Measurements from ENCODE around the gene TDRD3.

TDRD3 gene

DNA sequence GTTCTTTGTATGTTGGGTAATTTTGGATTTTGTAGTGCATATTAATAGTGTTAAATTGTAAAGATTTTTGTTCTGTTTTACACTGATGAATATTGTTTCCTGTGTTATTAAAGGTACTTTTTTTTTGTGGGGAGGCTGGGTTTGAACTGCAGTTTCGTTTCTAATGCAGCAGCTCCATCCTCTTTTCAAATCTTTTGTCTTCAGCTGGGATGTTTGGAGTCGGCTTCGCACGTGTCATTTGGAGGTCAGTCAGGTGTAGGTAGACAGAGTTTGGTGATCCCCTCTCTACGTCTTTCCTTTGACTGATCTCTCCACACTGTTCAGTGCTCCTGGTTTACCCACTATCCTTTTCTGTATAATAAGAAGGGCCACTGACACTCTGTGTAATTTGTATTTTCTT is 30.3 kb downstream of the TDRD3 start:
- DNase-seq = no peak

DNA sequence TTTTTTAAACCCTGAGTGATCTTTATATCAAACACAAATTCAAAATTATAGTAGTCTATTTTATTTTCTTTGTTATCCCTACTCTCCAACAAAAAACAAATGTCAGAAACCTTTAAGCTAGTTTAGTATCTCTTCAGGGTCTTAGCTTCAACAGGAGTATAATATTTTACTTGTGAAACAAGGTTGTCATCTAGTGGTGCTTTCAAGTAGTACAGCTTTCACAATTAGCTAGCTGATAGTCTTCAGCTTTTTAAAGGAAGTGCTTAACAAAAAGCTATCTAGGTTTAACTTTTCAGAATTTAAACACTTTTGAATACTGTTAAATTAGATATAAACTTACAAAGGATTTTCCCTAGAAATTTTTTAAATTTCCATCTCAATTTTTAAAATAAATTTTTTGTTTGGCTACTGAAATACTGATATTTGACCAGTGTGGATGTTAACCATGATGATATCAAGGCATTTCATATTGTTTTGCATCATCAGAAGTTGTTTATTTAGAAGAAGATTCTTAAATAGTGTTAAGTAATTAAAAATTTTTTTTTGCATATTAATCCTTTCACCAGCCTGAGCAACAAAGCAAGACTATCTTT is 34.2 kb downstream of the TDRD3 start:
- Histone ChIP-seq H3K4me1 (no peaks in the 10 kb centered on the region), H3K27me3 (no peaks in the 10 kb centered on the region), H3K9me3 (no peaks in the 10 kb centered on the region), H3K36me3 (no peaks in the 10 kb centered on the region), H3K4me3 (ENCODE audit: low read depth, low read length) (no peak overlapping the region)
- TF ChIP-seq, protein P1, sequence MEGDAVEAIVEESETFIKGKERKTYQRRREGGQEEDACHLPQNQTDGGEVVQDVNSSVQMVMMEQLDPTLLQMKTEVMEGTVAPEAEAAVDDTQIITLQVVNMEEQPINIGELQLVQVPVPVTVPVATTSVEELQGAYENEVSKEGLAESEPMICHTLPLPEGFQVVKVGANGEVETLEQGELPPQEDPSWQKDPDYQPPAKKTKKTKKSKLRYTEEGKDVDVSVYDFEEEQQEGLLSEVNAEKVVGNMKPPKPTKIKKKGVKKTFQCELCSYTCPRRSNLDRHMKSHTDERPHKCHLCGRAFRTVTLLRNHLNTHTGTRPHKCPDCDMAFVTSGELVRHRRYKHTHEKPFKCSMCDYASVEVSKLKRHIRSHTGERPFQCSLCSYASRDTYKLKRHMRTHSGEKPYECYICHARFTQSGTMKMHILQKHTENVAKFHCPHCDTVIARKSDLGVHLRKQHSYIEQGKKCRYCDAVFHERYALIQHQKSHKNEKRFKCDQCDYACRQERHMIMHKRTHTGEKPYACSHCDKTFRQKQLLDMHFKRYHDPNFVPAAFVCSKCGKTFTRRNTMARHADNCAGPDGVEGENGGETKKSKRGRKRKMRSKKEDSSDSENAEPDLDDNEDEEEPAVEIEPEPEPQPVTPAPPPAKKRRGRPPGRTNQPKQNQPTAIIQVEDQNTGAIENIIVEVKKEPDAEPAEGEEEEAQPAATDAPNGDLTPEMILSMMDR (IDR thresholded peaks at IDR 0.05; ENCODE audit: low read depth, low read length) = peak; percentile 84
- no peak for DNase-seq

More for the DNA sequence above, 30.3 kb downstream of the TDRD3 start:
- TF ChIP-seq, protein P1 (IDR thresholded peaks at IDR 0.05; ENCODE audit: low read depth, low read length) = no peak
- H3K4me3 ChIP-seq (ENCODE audit: low read depth, low read length) = no peak overlapping the region
- no peaks in the 10 kb centered on the region for H3K9me3 ChIP-seq
- H3K36me3 ChIP-seq = no peaks in the 10 kb centered on the region
- H3K4me1 ChIP-seq = no peaks in the 10 kb centered on the region
- no peaks in the 10 kb centered on the region for H3K27me3 ChIP-seq

- DNase-seq = no peak
- Histone ChIP-seq H3K36me3 (no peaks in the 10 kb centered on the region), H3K27me3 (no peaks in the 10 kb centered on the region), H3K4me3 (ENCODE audit: low read depth, low read length) (no peak overlapping the region), H3K4me1 (no peaks in the 10 kb centered on the region), H3K9me3 (no peaks in the 10 kb centered on the region; the same call in 1 of the 2 replicates)
- TF ChIP-seq, protein P1 (IDR thresholded peaks at IDR 0.05; ENCODE audit: low read depth, low read length) = no peak
These were observed 36.5 kb downstream of the TDRD3 start for GRCh38 chr13:60433505-60433904.

GRCh38 chr13:60435762-60436374 is 38.8 kb downstream of the TDRD3 start:
- no peaks in the 10 kb centered on the region for H3K27me3 ChIP-seq
- no peak for DNase-seq
- H3K4me1 ChIP-seq = no peaks in the 10 kb centered on the region
- no peak overlapping the region for H3K4me3 ChIP-seq (ENCODE audit: low read depth, low read length)
- H3K9me3 ChIP-seq = no peaks in the 10 kb centered on the region; the same call in 1 of the 2 replicates
- H3K36me3 ChIP-seq = no peaks in the 10 kb centered on the region
- TF ChIP-seq, protein P1 (IDR thresholded peaks at IDR 0.05; ENCODE audit: low read depth, low read length) = no peak

- H3K9me3 ChIP-seq = no peaks in the 10 kb centered on the region; the same call in 1 of the 2 replicates
- H3K4me3 ChIP-seq (ENCODE audit: low read depth, low read length) = no peak overlapping the region
These were observed 42.2 kb downstream of the TDRD3 start for GRCh38 chr13:60439201-60439600.

More at GRCh38 chr13:60439201-60439600, 42.2 kb downstream of the TDRD3 start:
- no peaks in the 10 kb centered on the region for H3K36me3 ChIP-seq
- H3K4me1 ChIP-seq = no peaks in the 10 kb centered on the region
- no peak for DNase-seq
- no peaks in the 10 kb centered on the region for H3K27me3 ChIP-seq
- TF ChIP-seq, protein P1 (IDR thresholded peaks at IDR 0.05; ENCODE audit: low read depth, low read length) = no peak

Measured in BE2C (cell line).